H9 (cell line): ENCODE results near the gene F10. TPM values are rescaled to one million over a fixed set of nuclear protein-coding genes. Genes with fewer than 3 reads are reported as not detected.

Source experiments
- DNase-seq: peaks from one replicate; pipeline ENCODE4 v3.0.0-alpha.2; 2017
- H2AFZ ChIP-seq: one replicate; pipeline ENCODE4 v1.6.1; 2013; ENCODE audit warnings: mild to moderate bottlenecking, low read length, control low read depth, moderate library complexity
- H2AK5ac ChIP-seq: 2 replicates; pipeline ENCODE4 v1.6.1; 2013; ENCODE audit warnings: low read length, control low read depth, mixed read lengths; ENCODE audit not compliant: insufficient read length
- H2BK120ac ChIP-seq: one replicate; pipeline ENCODE4 v1.6.1; 2013; ENCODE audit warnings: low read depth, mild to moderate bottlenecking, low read length, control low read depth, inconsistent platforms; ENCODE audit not compliant: poor library complexity, severe bottlenecking
- H2BK12ac ChIP-seq: 2 replicates; pipeline ENCODE4 v1.6.1; 2013; ENCODE audit warnings: low read length, control low read depth, mixed read lengths, low read depth; ENCODE audit not compliant: insufficient read length
- H2BK15ac ChIP-seq: 2 replicates; pipeline ENCODE4 v1.6.1; 2013; ENCODE audit warnings: low read depth, low read length, control low read depth
- H2BK20ac ChIP-seq: one replicate; pipeline ENCODE4 v1.6.1; 2013; ENCODE audit warnings: low read depth, mild to moderate bottlenecking, low read length, control low read depth, inconsistent platforms; ENCODE audit not compliant: poor library complexity, severe bottlenecking
- H2BK5ac ChIP-seq: 2 replicates; pipeline ENCODE4 v1.6.1; 2013; ENCODE audit warnings: low read length, control low read depth, mixed read lengths; ENCODE audit not compliant: insufficient read length
- H3K14ac ChIP-seq: 2 replicates; pipeline ENCODE4 v1.6.1; 2013; ENCODE audit warnings: low read length, control low read depth; ENCODE audit not compliant: insufficient read depth
- H3K18ac ChIP-seq: 2 replicates; pipeline ENCODE4 v1.6.1; 2013; ENCODE audit warnings: low read depth, mild to moderate bottlenecking, mixed read lengths, low read length, control low read depth; ENCODE audit not compliant: insufficient read length
- H3K23ac ChIP-seq: 2 replicates; pipeline ENCODE4 v1.6.1; 2013; ENCODE audit warnings: low read length, control low read depth, mixed read lengths, low read depth; ENCODE audit not compliant: insufficient read length
- H3K23me2 ChIP-seq: 2 replicates; pipeline ENCODE4 v1.6.1; 2013; ENCODE audit warnings: low read depth, mild to moderate bottlenecking, mixed read lengths, low read length, control low read depth; ENCODE audit not compliant: insufficient read length, poor library complexity, severe bottlenecking
- H3K27ac ChIP-seq: 2 replicates; pipeline ENCODE4 v1.5.1; 2013; ENCODE audit warnings: low read length, control low read depth, mixed read lengths, low read depth; ENCODE audit not compliant: insufficient read length
- H3K27me3 ChIP-seq: 2 replicates; pipeline ENCODE4 v1.6.1; 2013; ENCODE audit warnings: low read length, control low read depth, inconsistent platforms; ENCODE audit not compliant: insufficient read depth
- H3K4ac ChIP-seq: 2 replicates; pipeline ENCODE4 v1.6.1; 2013; ENCODE audit warnings: low read depth, mild to moderate bottlenecking, control low read depth, inconsistent platforms, low read length, moderate library complexity
- H3K4me1 ChIP-seq: 2 replicates; pipeline ENCODE4 v1.6.1; 2013; ENCODE audit warnings: low read length, control low read depth, inconsistent platforms; ENCODE audit not compliant: insufficient read depth
- H3K4me2 ChIP-seq: 2 replicates; pipeline ENCODE4 v1.6.1; 2013; ENCODE audit warnings: low read length, control low read depth, mixed read lengths; ENCODE audit not compliant: insufficient read length, insufficient read depth
- H3K56ac ChIP-seq: 2 replicates; pipeline ENCODE4 v1.6.1; 2013; ENCODE audit warnings: low read depth, mild to moderate bottlenecking, mixed read lengths, low read length, control low read depth; ENCODE audit not compliant: insufficient read length
- H3K79me1 ChIP-seq: 2 replicates; pipeline ENCODE4 v1.6.1; 2013; ENCODE audit warnings: low read depth, mild to moderate bottlenecking, moderate library complexity, low read length, control low read depth, inconsistent platforms; ENCODE audit not compliant: insufficient read depth, poor library complexity, severe bottlenecking
- H3K79me2 ChIP-seq: 2 replicates; pipeline ENCODE4 v1.6.1; 2013; ENCODE audit warnings: low read length, control low read depth, inconsistent platforms; ENCODE audit not compliant: insufficient read depth
- H3K9ac ChIP-seq: 2 replicates; pipeline ENCODE4 v1.6.1; 2013; ENCODE audit warnings: low read length, control low read depth, mixed read lengths; ENCODE audit not compliant: insufficient read length; ENCODE audit errors: extremely low read depth
- H3K9me3 ChIP-seq: one replicate; pipeline ENCODE4 v1.6.1; 2013; ENCODE audit warnings: low read depth, low read length, inconsistent platforms; ENCODE audit not compliant: control insufficient read depth
- H3T11ph ChIP-seq: one replicate; pipeline ENCODE4 v1.6.1; 2013; ENCODE audit warnings: mild to moderate bottlenecking, low read length, control low read depth, inconsistent platforms
- H4K20me1 ChIP-seq: one replicate; pipeline ENCODE4 v1.6.1; 2013; ENCODE audit not compliant: control insufficient read depth, insufficient read length, insufficient read depth
- H4K5ac ChIP-seq: 2 replicates; pipeline ENCODE4 v1.6.1; 2013; ENCODE audit warnings: low read depth, mild to moderate bottlenecking, mixed read lengths, low read length, control low read depth; ENCODE audit not compliant: insufficient read length
- H4K8ac ChIP-seq: replicated peaks from 2 replicates; pipeline ENCODE4 v1.6.1; 2013; ENCODE audit warnings: low read length, control low read depth, mixed read lengths, low read depth; ENCODE audit not compliant: insufficient read length
- H4K91ac ChIP-seq: 2 replicates; pipeline ENCODE4 v1.6.1; 2013; ENCODE audit warnings: low read depth, mild to moderate bottlenecking, moderate library complexity, mixed read lengths, low read length, control low read depth; ENCODE audit not compliant: insufficient read length
- H3K27ac Mint-ChIP-seq, 3 experiments: 2 replicates in 2 of 3; 3 replicates in 1 of 3; pipeline ENCODE4 v1.8.0; 2020 to 2021; ENCODE audit warnings: mixed read lengths in 3 of 3, mild to moderate bottlenecking in 1 of 3, moderate library complexity in 1 of 3
- H3K27me3 Mint-ChIP-seq: 2 replicates; pipeline ENCODE4 v1.8.0; 2021; ENCODE audit warnings: low read depth, mild to moderate bottlenecking, moderate library complexity, mixed read lengths
- H3K36me3 Mint-ChIP-seq, 3 experiments: 2 replicates in 2 of 3; 3 replicates in 1 of 3; pipeline ENCODE4 v1.8.0; 2020 to 2021; ENCODE audit warnings: low read depth in 3 of 3, mixed read lengths in 3 of 3; ENCODE audit not compliant: insufficient read depth in 1 of 3
- H3K4me1 Mint-ChIP-seq, 2 experiments: 2 replicates each; pipeline ENCODE4 v1.8.0; 2020; ENCODE audit warnings: mixed read lengths in 2 of 2
- H3K4me3 Mint-ChIP-seq, 2 experiments: 2 replicates in 1 of 2; 3 replicates in 1 of 2; pipeline ENCODE4 v1.8.0; 2020 to 2021; ENCODE audit warnings: mild to moderate bottlenecking in 2 of 2, mixed read lengths in 2 of 2, moderate library complexity in 1 of 2
- H3K9me3 Mint-ChIP-seq, 2 experiments: 2 replicates in 1 of 2; 3 replicates in 1 of 2; pipeline ENCODE4 v1.8.0; 2020; ENCODE audit warnings: mild to moderate bottlenecking in 2 of 2, mixed read lengths in 2 of 2, moderate library complexity in 1 of 2
- WGBS: extraction: QIAGEN DNeasy Blood & Tissue Kit; methylation state at CpG from one replicate; pipeline ENCODE4 v1.1.7; 2013; ENCODE audit warnings: missing lambda C conversion rate, low lambda C conversion rate, mixed read lengths; ENCODE audit not compliant: insufficient read length; ENCODE audit errors: extremely low coverage; 5-methylcytosine and 5-hydroxymethylcytosine counted together
- total RNA-seq: library from RNA; stranded (reverse); gene quantifications from 2 replicates; pipeline ENCODE4 v1.2.1, GENCODE V29; 2021
- TF ChIP-seq, protein P1 (sequence below): fragments of 200-600 bp; sonication (generic); conservative IDR thresholded peaks from 3 replicates; pipeline ENCODE4 v1.8.0; 2021; ENCODE audit warnings: antibody characterized with exemption, mild to moderate bottlenecking

F10 gene
- total RNA-seq, 1 experiment from 2014 or later: 1.7 TPM

DNA sequence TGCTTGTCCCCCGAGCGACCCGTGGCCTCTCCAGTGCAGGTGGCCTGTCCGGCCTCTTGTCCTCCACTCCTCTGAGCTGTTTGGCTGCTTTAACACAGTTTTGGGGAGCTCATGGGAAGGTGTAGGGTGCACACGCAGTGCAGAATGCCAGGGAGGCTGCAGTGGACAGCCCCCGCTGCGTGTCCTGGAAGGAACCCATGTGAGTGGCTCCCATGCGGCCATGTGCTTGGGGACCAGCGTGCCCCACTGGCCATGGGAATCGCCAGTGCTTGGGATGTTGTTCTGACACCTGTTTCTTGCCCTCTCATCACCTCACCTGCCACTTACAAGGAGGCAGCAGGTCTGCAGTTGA lies 39.6 kb upstream of the F10 start:
- Histone ChIP-seq H3K18ac (no peak overlapping the region), H2AK5ac (no peak overlapping the region), H2BK12ac (no peak overlapping the region), H3K4me2 (no peak overlapping the region), H4K5ac (no peak overlapping the region), H3K9me3 (no peaks in the 10 kb centered on the region), H2BK15ac (no peak overlapping the region), H3K79me1 (no peaks in the 10 kb centered on the region), H2BK20ac (no peak overlapping the region), H2AFZ (no peak overlapping the region), H3K23ac (no peak overlapping the region), H3K79me2 (no peaks in the 10 kb centered on the region), H3K14ac (no peak overlapping the region), H2BK5ac (no peak overlapping the region), H4K8ac (no peak overlapping the region), H4K20me1 (no peaks in the 10 kb centered on the region), H2BK120ac (no peak overlapping the region), H3K4ac (no peak overlapping the region), H4K91ac (no peak overlapping the region), H3K9ac (no peak overlapping the region), H3K23me2 (no peaks in the 10 kb centered on the region), H3K56ac (no peak overlapping the region), H3K27me3 (no peaks in the 10 kb centered on the region), H3K4me1 (no peaks in the 10 kb centered on the region), H3T11ph (no peak overlapping the region), H3K27ac (no peak overlapping the region)
- no peaks in the 10 kb centered on the region for H3K4me1 Mint-ChIP-seq
- H3K36me3 Mint-ChIP-seq: peaks cover 0 to 4% (median 3%) of the 10 kb centered on the region in 3 experiments; a peak in 2 of 7 replicates
- H3K9me3 Mint-ChIP-seq: no peaks in the 10 kb centered on the region
- DNase-seq: no peak
- H3K27me3 Mint-ChIP-seq: no peaks in the 10 kb centered on the region
- no peak overlapping the region for H3K4me3 Mint-ChIP-seq
- H3K27ac Mint-ChIP-seq: peak overlapping the region in 1 of 3 experiments; percentile 56; a peak in 1 of 7 replicates
- WGBS: no CpG with 5 or more reads among the region's 10 CpGs
- TF ChIP-seq, protein P1, sequence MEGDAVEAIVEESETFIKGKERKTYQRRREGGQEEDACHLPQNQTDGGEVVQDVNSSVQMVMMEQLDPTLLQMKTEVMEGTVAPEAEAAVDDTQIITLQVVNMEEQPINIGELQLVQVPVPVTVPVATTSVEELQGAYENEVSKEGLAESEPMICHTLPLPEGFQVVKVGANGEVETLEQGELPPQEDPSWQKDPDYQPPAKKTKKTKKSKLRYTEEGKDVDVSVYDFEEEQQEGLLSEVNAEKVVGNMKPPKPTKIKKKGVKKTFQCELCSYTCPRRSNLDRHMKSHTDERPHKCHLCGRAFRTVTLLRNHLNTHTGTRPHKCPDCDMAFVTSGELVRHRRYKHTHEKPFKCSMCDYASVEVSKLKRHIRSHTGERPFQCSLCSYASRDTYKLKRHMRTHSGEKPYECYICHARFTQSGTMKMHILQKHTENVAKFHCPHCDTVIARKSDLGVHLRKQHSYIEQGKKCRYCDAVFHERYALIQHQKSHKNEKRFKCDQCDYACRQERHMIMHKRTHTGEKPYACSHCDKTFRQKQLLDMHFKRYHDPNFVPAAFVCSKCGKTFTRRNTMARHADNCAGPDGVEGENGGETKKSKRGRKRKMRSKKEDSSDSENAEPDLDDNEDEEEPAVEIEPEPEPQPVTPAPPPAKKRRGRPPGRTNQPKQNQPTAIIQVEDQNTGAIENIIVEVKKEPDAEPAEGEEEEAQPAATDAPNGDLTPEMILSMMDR: no peak
